HEK293 (cell line): Measurements from ENCODE around the gene LEUTX.

Experiments
- AEBP2 ChIP-seq: fragments of 450-650 bp; formaldehyde crosslinking; IDR thresholded peaks from 2 replicates; pipeline ENCODE4 v1.5.1; 2016; ENCODE audit warnings: missing biosample characterization, missing genetic modification characterization, borderline replicate concordance
- BCL11B ChIP-seq: fragments of 450-650 bp; formaldehyde crosslinking; IDR thresholded peaks from 2 replicates; pipeline ENCODE4 v1.5.1; 2016; ENCODE audit warnings: low read depth, missing biosample characterization, missing genetic modification characterization
- KLF10 ChIP-seq: fragments of 450-650 bp; IDR thresholded peaks from 2 replicates; pipeline ENCODE4 v1.5.1; 2018; ENCODE audit warnings: missing biosample characterization, mild to moderate bottlenecking, missing genetic modification characterization
- MEIS1 ChIP-seq: sonication (generic); formaldehyde crosslinking; IDR thresholded peaks from 2 replicates; pipeline ENCODE4 v1.8.1; 2022; ENCODE audit warnings: missing genetic modification reagents, mild to moderate bottlenecking, borderline replicate concordance
- REST ChIP-seq: fragments of 450-650 bp; formaldehyde crosslinking; IDR thresholded peaks from 2 replicates; pipeline ENCODE4 v1.5.1; 2016; ENCODE audit warnings: missing biosample characterization, missing genetic modification characterization
- SALL2 ChIP-seq: fragments of 450-650 bp; formaldehyde crosslinking; IDR thresholded peaks from 2 replicates; pipeline ENCODE4 v1.5.0; 2017; ENCODE audit warnings: missing biosample characterization, mild to moderate bottlenecking, missing genetic modification characterization, borderline replicate concordance
- SCRT2 ChIP-seq: fragments of 450-650 bp; formaldehyde crosslinking; IDR thresholded peaks from 2 replicates; pipeline ENCODE4 v1.5.1; 2016; ENCODE audit warnings: missing biosample characterization, missing genetic modification characterization
- YY2 ChIP-seq: fragments of 450-650 bp; formaldehyde crosslinking; IDR thresholded peaks from 2 replicates; pipeline ENCODE4 v1.5.1; 2016; ENCODE audit warnings: missing biosample characterization, missing genetic modification characterization
- ZBTB8A ChIP-seq: fragments of 450-650 bp; formaldehyde crosslinking; IDR thresholded peaks from 2 replicates; pipeline ENCODE4 v1.5.1; 2016; ENCODE audit warnings: missing biosample characterization, missing genetic modification characterization
- ZFP69B ChIP-seq: fragments of 450-650 bp; formaldehyde crosslinking; IDR thresholded peaks from 2 replicates; pipeline ENCODE4 v1.5.1; 2016; ENCODE audit warnings: missing biosample characterization, missing genetic modification characterization
- ZNF155 ChIP-seq: fragments of 450-650 bp; formaldehyde crosslinking; IDR thresholded peaks from 2 replicates; pipeline ENCODE4 v1.5.1; 2016; ENCODE audit warnings: missing biosample characterization, missing genetic modification characterization
- ZNF16 ChIP-seq: fragments of 450-650 bp; formaldehyde crosslinking; IDR thresholded peaks from 2 replicates; pipeline ENCODE4 v1.5.1; 2016; ENCODE audit warnings: low read depth, missing biosample characterization, missing genetic modification characterization
- ZNF19 ChIP-seq: fragments of 450-650 bp; formaldehyde crosslinking; IDR thresholded peaks from 2 replicates; pipeline ENCODE4; 2016; ENCODE audit warnings: missing biosample characterization, missing genetic modification characterization, low read depth
- ZNF2 ChIP-seq: fragments of 450-650 bp; formaldehyde crosslinking; IDR thresholded peaks from 2 replicates; pipeline ENCODE4 v1.5.1; 2016; ENCODE audit warnings: missing biosample characterization, missing genetic modification characterization
- ZNF223 ChIP-seq: fragments of 450-650 bp; formaldehyde crosslinking; IDR thresholded peaks from 2 replicates; pipeline ENCODE4 v1.5.1; 2016; ENCODE audit warnings: missing biosample characterization, missing genetic modification characterization
- ZNF335 ChIP-seq: fragments of 450-650 bp; formaldehyde crosslinking; conservative IDR thresholded peaks from 2 replicates; pipeline ENCODE4 v1.5.1; 2016; ENCODE audit warnings: missing biosample characterization, missing genetic modification characterization
- ZNF354C ChIP-seq: fragments of 450-650 bp; formaldehyde crosslinking; IDR thresholded peaks from 2 replicates; pipeline ENCODE4 v1.5.1; 2016; ENCODE audit warnings: missing biosample characterization, missing genetic modification characterization, low read depth, borderline replicate concordance
- ZNF362 ChIP-seq: fragments of 450-650 bp; formaldehyde crosslinking; IDR thresholded peaks from 2 replicates; pipeline ENCODE4 v1.5.1; 2016; ENCODE audit warnings: missing biosample characterization, missing genetic modification characterization
- ZNF391 ChIP-seq: fragments of 450-650 bp; formaldehyde crosslinking; IDR thresholded peaks from 2 replicates; pipeline ENCODE4 v1.5.1; 2016; ENCODE audit warnings: low read depth, missing biosample characterization, missing genetic modification characterization, borderline replicate concordance
- ZNF404 ChIP-seq: fragments of 450-650 bp; formaldehyde crosslinking; IDR thresholded peaks from 2 replicates; pipeline ENCODE4 v1.5.1; 2017; ENCODE audit warnings: missing biosample characterization, missing genetic modification characterization
- ZNF585B ChIP-seq: fragments of 450-650 bp; formaldehyde crosslinking; IDR thresholded peaks from 2 replicates; pipeline ENCODE4 v1.5.1; 2016; ENCODE audit warnings: missing biosample characterization, missing genetic modification characterization
- ZNF600 ChIP-seq: fragments of 450-650 bp; formaldehyde crosslinking; IDR thresholded peaks from 2 replicates; pipeline ENCODE4 v1.5.1; 2016; ENCODE audit warnings: missing biosample characterization, missing genetic modification characterization
- ZNF621 ChIP-seq: fragments of 450-650 bp; formaldehyde crosslinking; IDR thresholded peaks from 2 replicates; pipeline ENCODE4 v1.5.1; 2017; ENCODE audit warnings: missing biosample characterization, missing genetic modification characterization
- ZNF660 ChIP-seq: fragments of 450-650 bp; IDR thresholded peaks from 2 replicates; pipeline ENCODE4 v1.5.1; 2018; ENCODE audit warnings: missing biosample characterization, mild to moderate bottlenecking, missing genetic modification characterization
- ZNF664 ChIP-seq: fragments of 450-650 bp; formaldehyde crosslinking; IDR thresholded peaks from 2 replicates; pipeline ENCODE4 v1.5.1; 2016; ENCODE audit warnings: missing biosample characterization, missing genetic modification characterization
- ZNF747 ChIP-seq: fragments of 450-650 bp; formaldehyde crosslinking; IDR thresholded peaks from 2 replicates; pipeline ENCODE4 v1.5.1; 2016; ENCODE audit warnings: missing biosample characterization, missing genetic modification characterization
- ZNF792 ChIP-seq: fragments of 450-650 bp; formaldehyde crosslinking; IDR thresholded peaks from 2 replicates; pipeline ENCODE4 v1.5.1; 2016; ENCODE audit warnings: missing biosample characterization, missing genetic modification characterization
- ZNF830 ChIP-seq: fragments of 450-650 bp; IDR thresholded peaks from 2 replicates; pipeline ENCODE4 v1.5.0; 2018; ENCODE audit warnings: missing biosample characterization, missing genetic modification characterization, low read depth, mild to moderate bottlenecking, moderate library complexity
- TF ChIP-seq, protein P1 (sequence below): sonication (generic); formaldehyde crosslinking; IDR thresholded peaks from 2 replicates; pipeline ENCODE4 v1.8.1; 2022; ENCODE audit warnings: mild to moderate bottlenecking, moderate library complexity, missing genetic modification reagents
- TF ChIP-seq, protein P2 (sequence below): fragments of 450-650 bp; formaldehyde crosslinking; IDR thresholded peaks from 2 replicates; pipeline ENCODE4 v1.5.1; 2016; ENCODE audit warnings: missing biosample characterization, missing genetic modification characterization
- TF ChIP-seq, protein P3 (sequence below): fragments of 450-650 bp; formaldehyde crosslinking; IDR thresholded peaks from 2 replicates; pipeline ENCODE4 v1.5.1; 2016; ENCODE audit warnings: missing biosample characterization, missing genetic modification characterization

LEUTX gene

DNA sequence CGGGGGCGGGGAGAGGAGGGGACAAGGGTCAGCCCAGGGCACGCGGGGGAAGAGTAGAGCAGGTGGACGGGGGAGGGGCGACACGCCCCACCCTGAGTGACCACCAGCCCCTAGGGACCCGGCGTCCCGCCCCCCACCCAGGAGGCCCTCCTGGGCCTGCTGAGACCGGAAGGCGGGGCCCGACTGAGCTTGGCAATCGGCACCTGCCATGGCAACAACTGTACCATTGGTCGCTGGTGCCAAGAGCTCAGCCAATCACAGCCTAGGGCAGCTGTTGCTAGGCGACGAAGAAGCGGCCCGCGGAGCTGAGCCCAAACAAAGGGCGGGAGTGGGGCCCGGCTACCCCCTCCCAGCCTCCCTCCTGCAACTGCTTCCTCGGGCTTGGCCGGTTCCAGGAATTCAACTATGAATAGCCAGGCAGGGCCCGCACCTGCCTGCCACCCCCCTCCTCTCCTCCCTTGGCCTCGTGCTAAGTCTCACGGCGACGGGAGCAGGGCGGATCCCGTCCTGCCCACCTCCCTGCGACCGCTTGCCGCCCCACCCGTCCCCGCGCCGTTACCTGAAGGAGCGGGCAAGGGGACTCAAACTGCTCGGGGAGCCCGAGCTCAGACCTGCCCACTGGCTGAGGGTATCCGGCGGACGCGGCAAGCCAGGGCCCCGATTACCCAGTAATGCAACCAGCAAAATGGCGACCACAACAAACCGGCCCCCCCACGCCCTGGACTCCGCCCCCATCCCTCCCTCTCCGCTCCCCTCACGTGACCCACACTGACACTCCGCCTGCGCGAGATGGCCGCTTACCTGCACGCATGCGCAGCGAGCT lies 55.0 kb downstream of the LEUTX start, which contains the start of gene DYRK1B (continued):
- TF ChIP-seq ZNF223 (tag by site-specific recombination) (no peak), ZNF830 (tag by site-specific recombination) (no peak), YY2 (tag by site-specific recombination) (peak; percentile 97), ZNF404 (tag by site-specific recombination) (no peak), MEIS1 (CRISPR knock-in tag) (no peak), AEBP2 (no peak), ZNF585B (no peak), ZNF19 (tag by site-specific recombination) (no peak), ZNF664 (tag by site-specific recombination) (no peak), ZNF2 (tag by site-specific recombination) (peak; percentile 94), ZNF660 (tag by site-specific recombination) (peak; percentile 45; the same call in 1 of the 2 replicates), ZNF335 (tag by site-specific recombination) (peak; percentile 98), ZNF621 (no peak), ZNF16 (no peak; the same call in 1 of the 2 replicates), ZNF600 (peak; percentile 81; the same call in 1 of the 2 replicates), ZNF354C (tag by site-specific recombination) (no peak), ZNF792 (peak; percentile 93; the same call in 1 of the 2 replicates), ZNF391 (tag by site-specific recombination) (peak; percentile 95), SCRT2 (tag by site-specific recombination) (peak; percentile 38), ZNF155 (no peak), ZNF747 (tag by site-specific recombination) (no peak), SALL2 (tag by site-specific recombination) (no peak), REST (no peak; the same call in 1 of the 2 replicates), ZBTB8A (tag by site-specific recombination) (peak; percentile 83), ZFP69B (peak; percentile 99), KLF10 (tag by site-specific recombination) (peak; percentile 96), ZNF362 (tag by site-specific recombination) (no peak), BCL11B (tag by site-specific recombination) (peak; percentile 89)
- TF ChIP-seq, protein P1, sequence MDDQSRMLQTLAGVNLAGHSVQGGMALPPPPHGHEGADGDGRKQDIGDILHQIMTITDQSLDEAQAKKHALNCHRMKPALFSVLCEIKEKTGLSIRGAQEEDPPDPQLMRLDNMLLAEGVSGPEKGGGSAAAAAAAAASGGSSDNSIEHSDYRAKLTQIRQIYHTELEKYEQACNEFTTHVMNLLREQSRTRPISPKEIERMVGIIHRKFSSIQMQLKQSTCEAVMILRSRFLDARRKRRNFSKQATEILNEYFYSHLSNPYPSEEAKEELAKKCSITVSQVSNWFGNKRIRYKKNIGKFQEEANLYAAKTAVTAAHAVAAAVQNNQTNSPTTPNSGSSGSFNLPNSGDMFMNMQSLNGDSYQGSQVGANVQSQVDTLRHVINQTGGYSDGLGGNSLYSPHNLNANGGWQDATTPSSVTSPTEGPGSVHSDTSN (CRISPR knock-in tag): no peak
- TF ChIP-seq, protein P2, sequence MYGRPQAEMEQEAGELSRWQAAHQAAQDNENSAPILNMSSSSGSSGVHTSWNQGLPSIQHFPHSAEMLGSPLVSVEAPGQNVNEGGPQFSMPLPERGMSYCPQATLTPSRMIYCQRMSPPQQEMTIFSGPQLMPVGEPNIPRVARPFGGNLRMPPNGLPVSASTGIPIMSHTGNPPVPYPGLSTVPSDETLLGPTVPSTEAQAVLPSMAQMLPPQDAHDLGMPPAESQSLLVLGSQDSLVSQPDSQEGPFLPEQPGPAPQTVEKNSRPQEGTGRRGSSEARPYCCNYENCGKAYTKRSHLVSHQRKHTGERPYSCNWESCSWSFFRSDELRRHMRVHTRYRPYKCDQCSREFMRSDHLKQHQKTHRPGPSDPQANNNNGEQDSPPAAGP: peak; percentile 98
- TF ChIP-seq, protein P3, sequence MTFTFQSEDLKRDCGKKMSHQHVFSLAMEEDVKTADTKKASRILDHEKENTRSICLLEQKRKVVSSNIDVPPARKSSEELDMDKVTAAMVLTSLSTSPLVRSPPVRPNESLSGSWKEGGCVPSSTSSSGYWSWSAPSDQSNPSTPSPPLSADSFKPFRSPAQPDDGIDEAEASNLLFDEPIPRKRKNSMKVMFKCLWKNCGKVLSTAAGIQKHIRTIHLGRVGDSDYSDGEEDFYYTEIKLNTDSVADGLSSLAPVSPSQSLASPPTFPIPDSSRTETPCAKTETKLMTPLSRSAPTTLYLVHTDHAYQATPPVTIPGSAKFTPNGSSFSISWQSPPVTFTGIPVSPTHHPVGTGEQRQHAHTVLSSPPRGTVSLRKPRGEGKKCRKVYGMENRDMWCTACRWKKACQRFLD (tag by site-specific recombination): no peak; the same call in 1 of the 2 replicates
